Upper lobe of right lung (tissue), 1 donor: ENCODE results near the gene NAAA. TPM values are rescaled to one million over a fixed set of nuclear protein-coding genes. Genes with fewer than 3 reads are reported as not detected.
A peak's percentile ranks its signal among the peaks of the same experiment; 100 is the strongest.
"Not testable (repeated sequence)": the region's sequence is repeated elsewhere in the genome, so short reads cannot be mapped to it uniquely, and the experiment has no call there.

Experiments used
- ATAC-seq: fragments of 200-7000 bp; cut with Tn5 transposase; one replicate; pipeline ENCODE4 v1.9.1; 2020; ENCODE audit warnings: mild to moderate bottlenecking, moderate library complexity
- DNase-seq: peaks from one replicate; pipeline ENCODE4 v3.0.0-alpha.2; 2020
- H3K27ac ChIP-seq: fragments of 200-600 bp; one replicate; pipeline ENCODE4 v1.8.0; 2022
- H3K27me3 ChIP-seq: fragments of 200-600 bp; one replicate; pipeline ENCODE4 v1.8.0; 2022; ENCODE audit warnings: mild to moderate bottlenecking
- H3K36me3 ChIP-seq: fragments of 200-600 bp; one replicate; pipeline ENCODE4 v1.8.0; 2022
- H3K4me1 ChIP-seq: fragments of 200-600 bp; one replicate; pipeline ENCODE4 v1.8.0; 2022
- H3K4me3 ChIP-seq: fragments of 200-600 bp; one replicate; pipeline ENCODE4 v1.8.0; 2022; ENCODE audit warnings: mild to moderate bottlenecking
- H3K9me3 ChIP-seq: fragments of 200-600 bp; one replicate; pipeline ENCODE4 v1.8.0; 2022
- CTCF ChIP-seq: fragments of 200-600 bp; IDR thresholded peaks from one replicate; pipeline ENCODE4 v1.8.0; 2022; ENCODE audit warnings: antibody characterized with exemption
- intact Hi-C: fragments of 100-400 bp; cut with DNase I; formaldehyde crosslinking; loops from one replicate; pipeline ENCODE4 v1.11.0; 2022
- total RNA-seq: library from RNA; stranded (reverse); fragmentation: NEBNext Ultra II Directional; extraction: Animal tissue kit (Norgen Biotek cat#: 25700); gene quantifications from one replicate; pipeline ENCODE4 v1.2.1, GENCODE V29; 2021
- donor health status: DM: no; HTN: yes; CAD: no; lungs with severe emphysema.

Gene NAAA
- total RNA-seq, 1 donor from 2014 or later, result 24.1 TPM

- TF ChIP-seq CTCF, result no peak
- ATAC-seq (no peak), DNase-seq (no peak)
- Histone ChIP-seq H3K27ac (no peak overlapping the region), H3K4me1 (no peaks in the 10 kb centered on the region), H3K9me3 (no peaks in the 10 kb centered on the region), H3K4me3 (no peak overlapping the region), H3K27me3 (no peaks in the 10 kb centered on the region), H3K36me3 (peaks cover 74% of the 10 kb centered on the region)
- intact Hi-C loops, result no loop called here
These were observed 9.5 kb upstream of the NAAA start for GRCh38 chr4:75950213-75950815.

- ATAC-seq (no peak), DNase-seq (no peak)
- H3K36me3 ChIP-seq, result peaks cover 60% of the 10 kb centered on the region
- H3K4me3 ChIP-seq, result no peak overlapping the region
- TF ChIP-seq CTCF, result no peak
- H3K9me3 ChIP-seq, result no peaks in the 10 kb centered on the region
- no peaks in the 10 kb centered on the region for H3K27me3 ChIP-seq
- intact Hi-C loops, result no loop called here
- H3K27ac ChIP-seq, result no peak overlapping the region
- H3K4me1 ChIP-seq, result no peaks in the 10 kb centered on the region
These were observed 8.1 kb upstream of the NAAA start for GRCh38 chr4:75948822-75949444.

- Histone ChIP-seq H3K36me3 (no peaks in the 10 kb centered on the region), H3K27me3 (no peaks in the 10 kb centered on the region), H3K9me3 (no peaks in the 10 kb centered on the region), H3K27ac (peak overlapping the region; percentile 75), H3K4me1 (no peaks in the 10 kb centered on the region), H3K4me3 (peak overlapping the region; percentile 82)
- DNase-seq (peak; percentile 87), ATAC-seq (peak; percentile 90)
- no peak for TF ChIP-seq CTCF
- intact Hi-C loops, result no loop called here
These were observed 722 bp downstream of the NAAA start for GRCh38 chr4:75939890-75940691.

GRCh38 chr4:75935628-75936027 is 5.2 kb downstream of the NAAA start:
- ATAC-seq, result no peak
- Histone ChIP-seq H3K36me3 (peaks cover 9% of the 10 kb centered on the region), H3K9me3 (no peaks in the 10 kb centered on the region), H3K4me3 (no peak overlapping the region), H3K27ac (no peak overlapping the region), H3K27me3 (no peaks in the 10 kb centered on the region), H3K4me1 (no peaks in the 10 kb centered on the region)
- no peak for DNase-seq
- intact Hi-C loops, result no loop called here
- no peak for TF ChIP-seq CTCF

GRCh38 chr4:75930152-75930551 is 10.7 kb downstream of the NAAA start:
- TF ChIP-seq CTCF, result no peak
- H3K4me1 ChIP-seq, result no peaks in the 10 kb centered on the region
- peaks cover 25% of the 10 kb centered on the region for H3K36me3 ChIP-seq
- intact Hi-C loops, result no loop called here
- no peaks in the 10 kb centered on the region for H3K9me3 ChIP-seq
- no peak overlapping the region for H3K27ac ChIP-seq
- no peaks in the 10 kb centered on the region for H3K27me3 ChIP-seq
- ATAC-seq (no peak), DNase-seq (no peak)
- H3K4me3 ChIP-seq, result no peak overlapping the region

GRCh38 chr4:75924916-75925315 is 15.9 kb downstream of the NAAA start:
- intact Hi-C loops, H3K4me1 ChIP-seq, H3K9me3 ChIP-seq, H3K27ac ChIP-seq, ATAC-seq, H3K27me3 ChIP-seq, DNase-seq, H3K4me3 ChIP-seq: not testable (repeated sequence)
- H3K36me3 ChIP-seq, result peaks cover 22% of the 10 kb centered on the region
